Left forelimb (tissue), 1 donor: ENCODE measurements around the gene GPR152.
"Not testable (repeated sequence)": the region's sequence is repeated elsewhere in the genome, so short reads cannot be mapped to it uniquely, and the experiment has no call there.

Experiments
- DNase-seq: peaks from one replicate; pipeline ENCODE4 v3.0.0-alpha.2; 2018; ENCODE audit warnings: low spot score

The GPR152 gene

DNA sequence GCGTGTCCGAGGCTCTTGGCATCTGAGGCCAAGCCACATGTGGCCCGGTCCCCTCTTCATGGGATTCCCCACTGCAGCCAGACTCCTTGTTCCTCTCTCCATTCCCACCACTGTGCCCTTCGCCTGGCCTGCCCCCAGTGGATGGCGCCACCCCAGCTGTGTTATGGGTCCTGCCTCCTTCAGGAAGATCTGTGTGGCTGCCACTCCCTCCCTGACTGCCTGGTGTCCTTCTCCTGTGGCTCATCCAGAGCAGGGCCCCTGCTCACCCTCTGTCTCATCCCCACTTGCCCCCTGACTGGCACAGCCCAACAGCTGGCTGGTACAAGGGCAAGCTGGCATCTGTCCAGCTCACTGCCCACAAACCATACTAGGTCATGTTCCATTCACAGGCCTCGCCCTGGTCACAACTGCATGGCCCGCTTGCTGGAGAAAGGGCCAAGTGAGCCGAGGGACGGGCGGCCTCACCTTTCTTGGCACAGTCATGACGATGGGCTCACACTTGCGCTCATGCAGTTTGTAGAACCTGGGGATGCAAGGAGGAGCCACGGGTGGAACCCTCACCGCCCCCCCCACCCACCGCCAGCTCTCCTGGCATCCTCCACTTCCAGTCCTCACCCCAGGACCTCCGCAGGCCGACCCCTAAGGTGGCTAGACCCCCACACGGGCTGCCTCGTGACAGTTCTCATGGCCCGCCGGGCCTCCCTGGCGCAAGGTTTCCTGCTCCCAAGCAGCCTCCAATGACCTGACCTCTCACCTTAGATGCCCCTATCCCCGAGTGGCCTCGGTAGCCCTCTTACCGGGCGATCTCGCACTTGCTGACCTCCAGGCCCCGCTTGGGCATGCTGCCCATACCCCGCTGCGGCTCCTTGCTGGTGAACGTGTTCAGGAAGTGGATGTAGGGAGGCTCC is 13.0 kb downstream of the GPR152 start:
- no peak for DNase-seq

DNA sequence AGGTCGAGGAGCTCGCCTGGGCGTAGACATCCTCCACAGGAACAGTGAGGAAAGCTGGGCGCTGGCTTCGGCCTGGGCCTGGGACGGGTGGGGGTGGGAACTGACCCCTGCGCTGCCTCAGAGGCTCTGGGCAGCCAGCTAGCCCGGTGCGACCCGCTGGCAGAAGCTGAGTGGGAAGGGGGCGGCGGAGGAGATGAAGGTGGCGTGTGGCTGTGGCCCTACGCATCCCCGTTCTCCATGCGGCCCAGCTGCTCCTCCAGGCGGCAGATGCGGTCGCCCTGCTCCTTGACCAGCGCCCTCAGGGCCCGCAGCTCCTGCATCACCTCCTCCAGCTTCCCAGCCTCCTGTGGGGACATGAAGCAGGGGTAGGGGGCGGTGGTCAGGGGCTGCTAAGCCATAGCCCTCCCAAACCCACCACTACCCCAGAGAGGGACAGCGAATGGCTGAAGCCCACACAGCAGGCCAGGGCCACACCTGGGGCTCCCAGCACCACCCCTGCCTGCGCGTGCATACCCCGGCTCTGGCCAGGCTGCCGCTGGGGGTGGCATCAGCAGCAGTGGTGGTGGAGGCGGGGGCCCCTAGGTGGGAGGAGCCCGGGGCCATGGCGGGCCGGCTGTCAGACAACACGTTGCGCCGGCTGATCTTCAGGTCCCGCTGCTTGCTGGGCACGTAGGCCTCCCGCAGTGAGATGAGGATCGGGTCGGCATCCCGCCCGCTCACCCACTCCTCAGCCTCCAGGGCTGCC is 14.2 kb downstream of the GPR152 start:
- DNase-seq = no peak

- no peak for DNase-seq
Measured at GRCh38 chr11:67437809-67438157, 14.7 kb downstream of the GPR152 start.

- DNase-seq = no peak
Measured at GRCh38 chr11:67437082-67437808, 15.3 kb downstream of the GPR152 start, which contains the start of gene PTPRCAP. TSS of gene PTPRCAP (minus strand) at chr11:67437682. CDS start at chr11:67437619, 63 bp downstream.

DNA sequence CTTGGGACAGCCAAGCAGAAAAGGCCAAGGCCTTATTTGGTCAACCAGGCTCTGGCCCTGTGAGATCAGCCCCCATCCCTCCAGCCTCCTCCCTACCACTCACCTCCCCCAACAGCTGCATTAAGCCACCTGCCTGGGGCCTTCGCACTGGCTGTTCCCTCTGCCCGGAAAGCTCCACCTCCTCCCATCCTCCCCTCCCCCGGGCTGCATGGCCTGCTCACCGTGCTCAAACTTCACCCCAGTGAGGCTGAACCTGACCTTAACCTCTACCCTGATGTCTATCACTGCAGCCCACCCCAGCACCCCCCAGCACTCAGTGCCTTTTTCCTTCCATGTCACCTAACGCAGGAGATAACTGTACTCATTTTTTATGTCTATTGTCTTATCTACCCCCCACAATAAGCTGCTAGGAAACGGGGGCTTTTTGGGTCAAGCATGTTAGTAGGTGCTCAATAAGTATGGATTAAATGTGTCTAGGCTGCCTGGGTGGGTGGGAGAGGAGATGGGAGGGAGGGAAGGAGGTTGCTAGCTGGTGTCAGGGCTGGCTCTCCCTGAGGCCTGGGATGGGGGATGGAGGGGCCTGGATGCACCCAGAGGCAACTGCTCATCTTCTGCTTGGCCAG is 16.0 kb downstream of the GPR152 start:
- no peak for DNase-seq

- no peak for DNase-seq
Measured at GRCh38 chr11:67435727-67436458, 16.6 kb downstream of the GPR152 start.

DNA sequence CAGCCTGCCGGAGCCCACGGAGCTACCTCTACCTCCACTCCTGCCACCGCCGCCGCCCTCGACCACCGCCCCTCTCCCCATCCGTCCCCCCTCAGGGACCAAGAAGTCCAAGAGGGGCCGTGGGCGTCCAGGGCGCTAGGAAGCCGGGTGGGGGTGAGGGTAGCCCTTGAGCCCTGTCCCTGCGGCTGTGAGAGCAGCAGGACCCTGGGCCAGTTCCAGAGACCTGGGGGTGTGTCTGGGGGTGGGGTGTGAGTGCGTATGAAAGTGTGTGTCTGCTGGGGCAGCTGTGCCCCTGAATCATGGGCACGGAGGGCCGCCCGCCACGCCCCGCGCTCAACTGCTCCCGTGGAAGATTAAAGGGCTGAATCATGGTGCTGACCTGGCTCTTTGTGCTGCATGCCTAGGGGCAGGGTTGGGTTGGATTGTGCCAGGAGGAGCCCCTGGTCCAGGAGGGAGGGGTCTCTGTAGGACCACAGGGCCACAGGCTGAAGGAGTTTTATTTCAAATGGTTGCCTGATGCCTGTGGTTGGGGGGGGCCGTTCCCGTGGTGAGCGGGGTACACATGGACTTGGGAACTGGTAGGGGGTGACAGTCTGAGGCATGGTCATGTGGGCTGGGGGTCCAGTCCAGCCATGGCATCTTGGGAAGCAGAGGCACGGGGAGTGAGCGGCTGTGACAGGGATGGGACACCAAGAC is 17.4 kb downstream of the GPR152 start:
- no peak for DNase-seq

DNA sequence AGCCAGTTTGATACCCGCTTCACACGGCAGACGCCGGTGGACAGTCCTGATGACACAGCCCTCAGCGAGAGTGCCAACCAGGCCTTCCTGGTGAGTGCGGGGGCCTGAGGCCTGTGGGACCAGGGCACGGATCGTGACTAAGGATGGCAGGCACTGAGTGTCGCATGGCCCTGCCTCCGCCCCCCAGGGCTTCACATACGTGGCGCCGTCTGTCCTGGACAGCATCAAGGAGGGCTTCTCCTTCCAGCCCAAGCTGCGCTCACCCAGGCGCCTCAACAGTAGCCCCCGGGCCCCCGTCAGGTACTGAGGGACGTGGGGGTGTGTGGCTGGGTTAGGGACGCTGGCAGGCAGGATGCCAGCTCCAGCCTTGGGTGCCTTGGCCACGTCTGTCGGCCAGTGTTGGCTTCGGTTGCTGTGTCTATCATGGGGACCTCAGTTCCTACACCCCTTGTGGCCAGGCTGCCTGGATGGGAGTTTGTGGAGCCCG is 18.1 kb downstream of the GPR152 start:
- DNase-seq = no peak

DNA sequence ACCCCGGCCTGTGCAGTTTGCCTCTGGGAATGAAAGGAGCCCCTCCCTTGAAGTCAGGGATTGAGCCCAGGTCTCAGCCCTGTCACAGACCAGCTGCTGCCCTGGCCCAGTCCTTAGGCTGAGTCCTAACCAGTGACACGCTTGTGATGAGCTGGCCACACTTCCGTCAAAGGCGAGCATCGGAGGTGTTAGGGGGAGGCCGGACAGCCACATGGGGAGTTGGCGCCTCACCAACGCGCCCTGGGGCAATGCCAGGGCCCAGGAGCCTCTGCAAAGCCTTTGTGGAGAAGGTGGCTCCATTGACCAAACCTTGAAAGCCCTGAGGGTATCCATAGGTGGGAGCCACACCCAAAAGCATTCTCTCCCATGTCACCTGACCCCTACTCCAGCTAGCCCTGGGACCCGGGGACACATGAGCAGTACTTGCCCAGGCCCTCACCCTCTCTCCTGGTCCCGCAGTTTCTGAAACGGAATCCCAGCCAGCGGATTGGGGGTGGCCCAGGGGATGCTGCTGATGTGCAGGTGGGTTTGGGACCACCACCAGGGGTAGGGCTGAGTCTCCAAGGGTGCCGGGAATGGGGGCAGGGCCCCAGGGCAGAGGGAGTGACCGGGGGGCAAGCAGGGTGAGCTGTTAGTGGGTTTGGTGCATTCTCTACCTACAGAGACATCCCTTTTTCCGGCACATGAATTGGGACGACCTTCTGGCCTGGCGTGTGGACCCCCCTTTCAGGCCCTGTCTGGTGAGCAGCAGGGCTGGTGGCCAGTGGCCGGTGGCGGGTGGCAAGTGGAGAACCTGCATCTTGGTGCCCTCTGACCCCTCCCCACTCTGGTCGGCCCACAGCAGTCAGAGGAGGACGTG is 18.8 kb downstream of the GPR152 start:
- DNase-seq = no peak

- DNase-seq = no peak
Measured at GRCh38 chr11:67432655-67433349, 19.7 kb downstream of the GPR152 start.

- no peak for DNase-seq
Measured at GRCh38 chr11:67431346-67432249, 20.9 kb downstream of the GPR152 start.

GRCh38 chr11:67429722-67430121 is 22.8 kb downstream of the GPR152 start:
- no peak for DNase-seq

GRCh38 chr11:67429038-67429668 is 23.4 kb downstream of the GPR152 start:
- DNase-seq = no peak

- DNase-seq = peak; percentile 98
Measured at GRCh38 chr11:67428052-67429001, 24.2 kb downstream of the GPR152 start, which contains the start of gene RPS6KB2. TSS of gene RPS6KB2 (plus strand) at chr11:67428494. CDS start at chr11:67428546, 52 bp downstream.

- DNase-seq = not testable (repeated sequence)
Measured at GRCh38 chr11:67427364-67427859, 25.1 kb downstream of the GPR152 start.
